Measurements from ENCODE around the gene SARNP.

SARNP gene

DNA sequence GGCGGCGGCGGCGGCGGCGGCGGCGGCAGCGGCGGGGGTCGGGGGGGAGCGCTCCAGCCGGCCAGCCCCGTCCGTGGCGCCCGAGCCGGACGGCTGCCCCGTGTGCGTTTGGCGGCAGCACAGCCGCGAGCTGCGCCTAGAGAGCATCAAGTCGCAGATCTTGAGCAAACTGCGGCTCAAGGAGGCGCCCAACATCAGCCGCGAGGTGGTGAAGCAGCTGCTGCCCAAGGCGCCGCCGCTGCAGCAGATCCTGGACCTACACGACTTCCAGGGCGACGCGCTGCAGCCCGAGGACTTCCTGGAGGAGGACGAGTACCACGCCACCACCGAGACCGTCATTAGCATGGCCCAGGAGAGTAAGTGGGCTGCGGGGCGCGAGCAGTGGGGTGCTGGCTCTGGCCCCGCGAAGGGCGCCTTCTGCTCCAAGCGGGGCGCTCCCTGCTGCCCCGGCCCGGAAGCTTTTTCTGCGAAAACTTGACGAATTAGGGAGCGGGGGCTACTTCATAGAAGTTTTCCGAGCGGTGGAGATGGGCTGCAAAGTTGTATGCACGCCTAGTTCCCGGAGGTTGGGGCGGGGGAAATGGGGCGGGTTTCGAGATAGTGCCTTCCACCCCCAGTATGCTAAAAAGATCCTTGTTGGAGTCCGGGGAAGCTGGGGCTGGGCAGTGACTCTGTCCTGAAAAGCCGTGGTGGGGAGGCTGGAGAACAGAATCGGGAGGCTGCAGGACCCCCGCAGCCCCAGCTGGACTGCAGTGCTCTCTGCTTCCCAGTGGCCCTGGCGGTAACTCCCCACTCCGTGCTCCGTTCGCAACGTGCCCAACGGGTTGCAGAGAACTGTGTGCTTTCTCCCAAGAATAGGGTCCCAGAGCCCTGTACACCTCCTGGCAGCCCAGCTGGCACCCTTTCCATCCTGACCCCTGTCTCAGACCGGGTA lies 73.9 kb downstream of the SARNP start:
- H3K27ac ChIP-seq, result no peak overlapping the region
- H3K4me1 ChIP-seq (ENCODE audit: control insufficient read depth in 1 of 2, insufficient read depth in 1 of 2, low read depth in 1 of 2, low read length in 1 of 2), result peaks cover 15 to 17% of the 10 kb centered on the region in 2 experiments
- peak overlapping the region; percentile 43 to 54 for H3K4me3 ChIP-seq (ENCODE audit: low read depth in 1 of 2, low read length in 1 of 2)
- H3K27me3 ChIP-seq, result peaks cover 63% of the 10 kb centered on the region
- peaks cover 3% of the 10 kb centered on the region for H3K36me3 ChIP-seq
- TF ChIP-seq, protein P1, sequence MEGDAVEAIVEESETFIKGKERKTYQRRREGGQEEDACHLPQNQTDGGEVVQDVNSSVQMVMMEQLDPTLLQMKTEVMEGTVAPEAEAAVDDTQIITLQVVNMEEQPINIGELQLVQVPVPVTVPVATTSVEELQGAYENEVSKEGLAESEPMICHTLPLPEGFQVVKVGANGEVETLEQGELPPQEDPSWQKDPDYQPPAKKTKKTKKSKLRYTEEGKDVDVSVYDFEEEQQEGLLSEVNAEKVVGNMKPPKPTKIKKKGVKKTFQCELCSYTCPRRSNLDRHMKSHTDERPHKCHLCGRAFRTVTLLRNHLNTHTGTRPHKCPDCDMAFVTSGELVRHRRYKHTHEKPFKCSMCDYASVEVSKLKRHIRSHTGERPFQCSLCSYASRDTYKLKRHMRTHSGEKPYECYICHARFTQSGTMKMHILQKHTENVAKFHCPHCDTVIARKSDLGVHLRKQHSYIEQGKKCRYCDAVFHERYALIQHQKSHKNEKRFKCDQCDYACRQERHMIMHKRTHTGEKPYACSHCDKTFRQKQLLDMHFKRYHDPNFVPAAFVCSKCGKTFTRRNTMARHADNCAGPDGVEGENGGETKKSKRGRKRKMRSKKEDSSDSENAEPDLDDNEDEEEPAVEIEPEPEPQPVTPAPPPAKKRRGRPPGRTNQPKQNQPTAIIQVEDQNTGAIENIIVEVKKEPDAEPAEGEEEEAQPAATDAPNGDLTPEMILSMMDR (IDR thresholded peaks at IDR 0.05), result no peak
- H3K9me3 ChIP-seq, result no peaks in the 10 kb centered on the region

DNA sequence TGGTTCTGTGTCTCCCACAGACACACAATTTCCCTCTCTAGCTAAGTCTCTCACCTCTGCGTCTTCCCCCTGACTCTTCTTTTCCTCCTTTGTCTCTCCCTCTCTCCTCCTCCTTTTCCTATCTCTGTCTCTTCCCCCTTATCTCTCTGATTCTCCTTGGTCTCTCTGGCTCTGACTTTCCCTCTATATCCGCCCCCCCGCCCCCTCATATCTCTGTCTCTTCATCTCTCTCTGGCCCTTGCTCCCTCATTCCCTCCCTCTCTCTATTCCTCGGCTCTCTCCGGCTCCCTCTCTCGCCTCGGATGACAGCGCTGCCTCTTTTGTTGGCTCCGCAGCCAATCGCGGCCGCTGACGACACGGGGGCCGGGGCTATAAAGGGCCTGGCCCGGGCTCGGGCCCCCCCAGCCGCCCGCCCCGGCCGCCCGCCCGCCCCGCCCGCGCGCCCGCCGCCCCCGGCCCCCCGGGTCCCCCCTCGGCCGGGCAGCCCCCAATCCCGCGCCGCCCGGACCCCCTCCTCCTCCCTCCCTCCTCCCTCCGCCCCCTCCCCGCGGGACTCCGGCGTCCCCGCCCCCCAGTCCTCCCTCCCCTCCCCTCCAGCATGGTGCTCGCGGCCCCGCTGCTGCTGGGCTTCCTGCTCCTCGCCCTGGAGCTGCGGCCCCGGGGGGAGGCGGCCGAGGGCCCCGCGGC lies 74.7 kb downstream of the SARNP start, which contains the start of gene GDF11:
TSS of gene GDF11 (plus strand) at position 404 of the 687 bp plus-strand sequence. CDS start at position 599, 195 bp downstream.
- peak within 1 kb of the TSS; percentile 43 to 54 for H3K4me3 ChIP-seq (ENCODE audit: low read depth in 1 of 2, low read length in 1 of 2)
- no peaks in the 10 kb centered on the region for H3K36me3 ChIP-seq
- H3K27me3 ChIP-seq, result peaks cover 63% of the 10 kb centered on the region
- H3K9me3 ChIP-seq, result no peaks in the 10 kb centered on the region
- H3K27ac ChIP-seq, result no peak within 1 kb of the TSS
- H3K4me1 ChIP-seq (ENCODE audit: control insufficient read depth in 1 of 2, insufficient read depth in 1 of 2, low read depth in 1 of 2, low read length in 1 of 2), result peaks cover 23 to 25% of the 10 kb centered on the region in 2 experiments
- TF ChIP-seq, protein P1 (IDR thresholded peaks at IDR 0.05), result no peak

DNA sequence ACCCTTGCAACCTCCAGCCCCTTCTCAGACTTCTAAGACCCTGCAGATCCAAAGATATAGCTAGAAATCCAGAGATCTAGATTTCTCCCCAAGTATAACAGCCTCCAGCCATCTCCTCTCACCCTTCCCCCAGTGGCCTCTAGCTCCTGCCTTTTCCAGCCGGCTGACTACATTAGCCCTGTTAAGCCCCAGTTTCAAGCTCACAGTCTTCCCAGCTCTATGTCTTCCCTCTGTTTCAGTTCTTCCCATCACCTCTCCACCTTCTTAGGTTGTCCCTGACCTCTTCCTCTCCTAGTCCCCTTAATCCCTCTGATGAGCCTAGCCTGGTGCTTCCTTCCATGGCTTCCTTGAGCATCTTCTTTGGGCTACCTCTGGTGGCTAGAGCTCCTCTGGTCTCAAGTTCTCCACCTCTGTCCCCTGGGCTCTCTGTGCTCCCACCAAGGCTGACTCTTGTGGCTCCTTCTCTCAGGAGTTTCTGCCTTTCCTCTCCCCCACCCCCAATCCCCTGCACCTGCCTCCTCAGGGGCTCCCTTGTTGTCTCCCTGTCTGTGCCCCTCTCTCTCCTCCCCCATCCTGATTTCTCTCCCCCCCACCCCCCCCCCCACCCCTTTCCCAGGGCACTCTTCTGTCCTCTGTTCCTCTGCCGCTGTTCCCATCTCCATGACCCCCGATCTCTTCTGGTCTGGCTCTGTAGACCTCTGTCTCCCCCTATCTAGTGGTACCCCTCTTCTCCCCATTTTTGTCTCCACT lies 75.4 kb downstream of the SARNP start:
- Histone ChIP-seq H3K27ac (no peak overlapping the region), H3K4me1 (ENCODE audit: control insufficient read depth in 1 of 2, insufficient read depth in 1 of 2, low read depth in 1 of 2, low read length in 1 of 2) (peaks cover 25 to 26% of the 10 kb centered on the region in 2 experiments), H3K27me3 (peaks cover 63% of the 10 kb centered on the region), H3K4me3 (ENCODE audit: low read depth in 1 of 2, low read length in 1 of 2) (no peak overlapping the region), H3K9me3 (no peaks in the 10 kb centered on the region), H3K36me3 (no peaks in the 10 kb centered on the region)
- TF ChIP-seq, protein P1 (IDR thresholded peaks at IDR 0.05), result no peak

DNA sequence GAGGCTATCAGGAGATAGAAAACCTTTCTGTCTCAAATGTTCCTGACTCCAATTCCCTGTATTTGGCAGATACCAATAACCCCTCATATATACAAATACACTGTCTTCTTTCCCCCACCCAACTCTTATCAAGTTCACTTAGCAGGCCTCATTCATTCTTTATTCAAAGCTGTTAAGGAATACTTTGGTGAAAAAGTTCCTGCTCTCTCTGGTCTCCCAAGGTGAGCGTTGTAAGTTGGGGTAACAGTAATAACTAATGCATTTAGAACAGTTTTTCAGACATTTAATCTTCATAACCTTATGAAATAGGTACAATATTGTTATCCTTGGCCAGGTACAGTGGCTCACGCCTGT lies 78.5 kb downstream of the SARNP start:
- no peaks in the 10 kb centered on the region for H3K9me3 ChIP-seq
- no peak overlapping the region for H3K27ac ChIP-seq
- H3K4me1 ChIP-seq (ENCODE audit: control insufficient read depth in 1 of 2, insufficient read depth in 1 of 2, low read depth in 1 of 2, low read length in 1 of 2), result peaks cover 21 to 22% of the 10 kb centered on the region in 2 experiments
- H3K27me3 ChIP-seq, result peaks cover 33% of the 10 kb centered on the region
- no peaks in the 10 kb centered on the region for H3K36me3 ChIP-seq
- TF ChIP-seq, protein P1 (IDR thresholded peaks at IDR 0.05), result no peak
- H3K4me3 ChIP-seq (ENCODE audit: low read depth in 1 of 2, low read length in 1 of 2), result peak overlapping the region; percentile 53 to 60

Measured in neutrophil (primary cell).